GM23248 (cell line): ENCODE results near the gene SLC16A12.

Experiments
- EZH2 ChIP-seq: fragments of 200-600 bp; sonication (generic); IDR thresholded peaks from 2 replicates; pipeline ENCODE4 v1.6.1; 2018; ENCODE audit warnings: antibody characterized with exemption, mild to moderate bottlenecking; ENCODE audit not compliant: insufficient read depth, poor library complexity, severe bottlenecking
- EZH2phosphoT487 ChIP-seq: fragments of 200-600 bp; sonication (generic); IDR thresholded peaks from 2 replicates; pipeline ENCODE4 v1.6.1; 2018; ENCODE audit warnings: antibody characterized with exemption, moderate library complexity, mild to moderate bottlenecking, low read depth; ENCODE audit not compliant: insufficient read depth

GRCh38 chr10:89468191-89468965 is 67.0 kb downstream of the SLC16A12 start:
- no peak for TF ChIP-seq EZH2
- TF ChIP-seq EZH2phosphoT487, result no peak
